ENCODE data around the gene SEMA7A.

- TF ChIP-seq POLR2A (IDR thresholded peaks at IDR 0.05) (no peak), POLR2AphosphoS5 (IDR thresholded peaks at IDR 0.05; ENCODE audit: insufficient read depth in 1 of 2, low read depth in 1 of 2) (no peak), CTCF (IDR thresholded peaks at IDR 0.05) (no peak)
Observed at GRCh38 chr15:74412159-74412558, 21.6 kb downstream of the SEMA7A start.

All from vagina (tissue), 2 donors.